Airway epithelial cell (primary cell): Measurements from ENCODE around the gene AP1S1. TPM values are rescaled to one million over a fixed set of nuclear protein-coding genes. Genes with fewer than 3 reads are reported as not detected.

Experiments
- total RNA-seq: library from RNA; depleted of rRNA; stranded (reverse); fragments of >200 nt; gene quantifications from 2 replicates; pipeline ENCODE4 v1.2.3, GENCODE V29; 2015

The AP1S1 gene
- 187 and 227 TPM in 2 replicates for total RNA-seq

GRCh38 chr7:101153969-101154692, at the start of gene AP1S1:
Gene AP1S1, plus strand, starts transcription at chr7:101154476. Its CDS starts 39 bp downstream, at chr7:101154515.

GRCh38 chr7:101126651-101127459, 27.4 kb upstream of the AP1S1 start, which contains the start of gene SERPINE1:
Gene SERPINE1, plus strand, starts transcription at chr7:101127104. Its CDS starts 1,290 bp downstream, at chr7:101128394.

GRCh38 chr7:101165075-101165957, 11.0 kb downstream of the AP1S1 start, which contains the start of gene VGF:
Gene VGF, minus strand, starts transcription at chr7:101165569. Its CDS starts 726 bp downstream, at chr7:101164843.

GRCh38 chr7:101180130-101180755, 26.0 kb downstream of the AP1S1 start, which contains the start of gene NAT16:
Gene NAT16, minus strand, starts transcription at chr7:101180293. Its CDS starts 5,486 bp downstream, at chr7:101174807.

GRCh38 chr7:101200862-101201599, 46.8 kb downstream of the AP1S1 start, which contains the start of gene MOGAT3:
Gene MOGAT3, minus strand, starts transcription at chr7:101201036. Its CDS starts 182 bp downstream, at chr7:101200854.

Other genes starting within 250 kb of the AP1S1 start
- gene MUC3A, start 204.9 kb upstream of the AP1S1 start, total RNA-seq: not detected in 2 replicates
- under 0.01 TPM in 1 of 2 replicates, not detected in the other for gene MUC12, start 184.9 kb upstream of the AP1S1 start, total RNA-seq
- gene MUC17, start 134.4 kb upstream of the AP1S1 start, total RNA-seq: not detected in 2 replicates
- gene TRIM56, start 69.0 kb upstream of the AP1S1 start, total RNA-seq: 7.2 and 7.9 TPM in 2 replicates
- 166 and 251 TPM in 2 replicates for gene SERPINE1, start 27.4 kb upstream of the AP1S1 start, total RNA-seq
- 0.09 and 0.14 TPM in 2 replicates for gene VGF, start 11.1 kb downstream of the AP1S1 start, total RNA-seq
- gene NAT16, start 25.8 kb downstream of the AP1S1 start, total RNA-seq: not detected in 2 replicates
- gene MOGAT3, start 46.6 kb downstream of the AP1S1 start, total RNA-seq: not detected in 2 replicates
- 33.3 and 47.8 TPM in 2 replicates for gene PLOD3, start 63.1 kb downstream of the AP1S1 start, total RNA-seq
- gene ZNHIT1, start 63.7 kb downstream of the AP1S1 start, total RNA-seq: 113 and 142 TPM in 2 replicates
- 2.0 and 3.1 TPM in 2 replicates for gene CLDN15, start 83.3 kb downstream of the AP1S1 start, total RNA-seq
- 212 and 237 TPM in 2 replicates for gene FIS1, start 90.6 kb downstream of the AP1S1 start, total RNA-seq
- 15.4 and 16.5 TPM in 2 replicates for gene IFT22, start 167.3 kb downstream of the AP1S1 start, total RNA-seq
- not detected in 2 replicates for gene COL26A1, start 208.4 kb downstream of the AP1S1 start, total RNA-seq